ENCODE measurements around the gene MESD.

MESD gene

DNA sequence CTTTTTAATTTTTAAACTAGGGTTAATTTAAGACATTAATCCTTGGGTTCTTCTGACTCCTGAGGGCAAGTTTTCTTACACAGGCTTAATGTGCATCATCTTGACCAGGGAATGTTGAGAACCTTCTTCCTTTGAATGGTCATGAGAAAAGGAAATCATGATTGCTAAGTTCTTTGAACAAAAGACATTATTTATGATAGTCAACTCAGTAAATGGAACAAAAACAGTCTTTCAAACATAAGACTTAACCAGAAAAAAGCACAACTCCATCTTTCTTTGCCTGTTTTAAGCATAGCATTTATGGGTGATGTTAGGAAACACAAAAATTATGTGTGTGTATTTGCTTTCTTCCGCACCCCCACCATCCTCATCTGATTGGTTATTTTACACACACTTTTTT is 16.5 kb upstream of the MESD start:
- Mint-ChIP-seq H3K4me3 (no peak overlapping the region), H3K4me1 (ENCODE audit: low read depth) (peaks cover 42% of the 10 kb centered on the region), H3K9me3 (no peaks in the 10 kb centered on the region), H3K36me3 (ENCODE audit: low read depth) (peaks cover 29% of the 10 kb centered on the region), H3K27ac (no peak overlapping the region), H3K27me3 (ENCODE audit: low read depth) (no peaks in the 10 kb centered on the region)

DNA sequence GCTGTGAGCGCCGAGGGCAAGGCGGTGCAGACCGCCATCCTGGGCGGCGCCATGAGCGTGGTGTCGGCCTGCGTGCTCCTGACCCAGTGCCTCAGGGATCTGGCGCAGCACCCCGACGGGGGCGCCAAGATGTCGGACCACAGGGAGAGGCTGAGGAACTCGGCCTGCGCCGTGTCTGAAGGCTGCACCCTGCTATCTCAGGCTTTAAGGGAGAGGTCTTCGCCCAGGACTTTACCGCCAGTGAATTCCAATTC is 13.4 kb upstream of the MESD start:
- Mint-ChIP-seq H3K36me3 (ENCODE audit: low read depth) (peaks cover 20% of the 10 kb centered on the region), H3K27me3 (ENCODE audit: low read depth) (no peaks in the 10 kb centered on the region), H3K4me1 (ENCODE audit: low read depth) (peaks cover 47% of the 10 kb centered on the region), H3K9me3 (no peaks in the 10 kb centered on the region), H3K27ac (no peak overlapping the region), H3K4me3 (no peak overlapping the region)

DNA sequence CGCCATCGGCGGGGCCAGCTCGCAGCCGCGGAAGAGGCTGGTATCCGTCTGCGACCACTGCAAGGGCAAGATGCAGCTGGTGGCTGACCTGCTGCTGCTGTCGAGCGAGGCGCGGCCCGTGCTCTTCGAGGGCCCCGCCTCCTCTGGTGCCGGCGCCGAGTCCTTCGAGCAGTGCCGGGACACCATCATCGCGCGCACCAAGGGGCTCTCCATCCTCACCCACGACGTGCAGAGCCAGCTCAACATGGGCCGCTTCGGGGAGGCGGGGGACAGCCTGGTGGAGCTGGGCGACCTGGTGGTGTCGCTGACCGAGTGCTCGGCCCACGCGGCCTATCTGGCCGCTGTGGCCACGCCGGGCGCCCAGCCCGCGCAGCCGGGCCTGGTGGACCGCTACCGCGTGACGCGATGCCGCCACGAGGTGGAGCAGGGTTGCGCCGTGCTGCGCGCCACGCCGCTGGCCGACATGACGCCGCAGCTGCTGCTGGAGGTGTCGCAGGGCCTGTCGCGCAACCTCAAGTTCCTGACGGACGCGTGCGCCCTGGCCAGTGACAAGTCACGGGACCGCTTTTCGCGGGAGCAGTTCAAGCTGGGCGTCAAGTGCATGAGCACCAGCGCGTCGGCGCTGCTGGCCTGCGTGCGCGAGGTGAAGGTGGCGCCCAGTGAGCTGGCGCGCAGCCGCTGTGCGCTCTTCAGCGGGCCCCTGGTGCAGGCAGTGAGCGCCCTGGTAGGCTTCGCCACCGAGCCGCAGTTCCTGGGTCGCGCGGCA is 12.9 kb upstream of the MESD start:
- Mint-ChIP-seq H3K4me1 (ENCODE audit: low read depth) (peaks cover 51% of the 10 kb centered on the region), H3K27ac (no peak overlapping the region), H3K9me3 (no peaks in the 10 kb centered on the region), H3K27me3 (ENCODE audit: low read depth) (no peaks in the 10 kb centered on the region), H3K4me3 (peak overlapping the region; percentile 50), H3K36me3 (ENCODE audit: low read depth) (peaks cover 21% of the 10 kb centered on the region)

DNA sequence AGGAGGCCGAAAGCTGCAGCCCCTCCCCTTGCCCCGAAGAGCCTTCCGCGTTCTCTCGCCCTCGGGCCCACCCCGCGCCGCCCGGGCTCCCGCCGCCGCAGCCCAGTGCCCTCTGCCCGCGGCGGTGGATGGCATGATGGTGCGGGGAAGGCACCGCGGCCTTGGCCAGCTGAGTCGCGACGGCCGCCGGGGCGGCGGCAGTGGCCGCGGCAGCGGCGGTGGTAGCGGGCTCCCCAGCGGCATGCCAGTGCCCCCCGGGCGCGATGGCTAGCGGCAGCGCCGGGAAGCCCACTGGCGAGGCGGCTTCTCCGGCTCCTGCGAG is 12.4 kb upstream of the MESD start:
- Mint-ChIP-seq H3K9me3 (no peaks in the 10 kb centered on the region), H3K4me1 (ENCODE audit: low read depth) (peaks cover 51% of the 10 kb centered on the region), H3K4me3 (peak overlapping the region; percentile 79), H3K27me3 (ENCODE audit: low read depth) (no peaks in the 10 kb centered on the region), H3K36me3 (ENCODE audit: low read depth) (peaks cover 24% of the 10 kb centered on the region), H3K27ac (peak overlapping the region; percentile 59)

DNA sequence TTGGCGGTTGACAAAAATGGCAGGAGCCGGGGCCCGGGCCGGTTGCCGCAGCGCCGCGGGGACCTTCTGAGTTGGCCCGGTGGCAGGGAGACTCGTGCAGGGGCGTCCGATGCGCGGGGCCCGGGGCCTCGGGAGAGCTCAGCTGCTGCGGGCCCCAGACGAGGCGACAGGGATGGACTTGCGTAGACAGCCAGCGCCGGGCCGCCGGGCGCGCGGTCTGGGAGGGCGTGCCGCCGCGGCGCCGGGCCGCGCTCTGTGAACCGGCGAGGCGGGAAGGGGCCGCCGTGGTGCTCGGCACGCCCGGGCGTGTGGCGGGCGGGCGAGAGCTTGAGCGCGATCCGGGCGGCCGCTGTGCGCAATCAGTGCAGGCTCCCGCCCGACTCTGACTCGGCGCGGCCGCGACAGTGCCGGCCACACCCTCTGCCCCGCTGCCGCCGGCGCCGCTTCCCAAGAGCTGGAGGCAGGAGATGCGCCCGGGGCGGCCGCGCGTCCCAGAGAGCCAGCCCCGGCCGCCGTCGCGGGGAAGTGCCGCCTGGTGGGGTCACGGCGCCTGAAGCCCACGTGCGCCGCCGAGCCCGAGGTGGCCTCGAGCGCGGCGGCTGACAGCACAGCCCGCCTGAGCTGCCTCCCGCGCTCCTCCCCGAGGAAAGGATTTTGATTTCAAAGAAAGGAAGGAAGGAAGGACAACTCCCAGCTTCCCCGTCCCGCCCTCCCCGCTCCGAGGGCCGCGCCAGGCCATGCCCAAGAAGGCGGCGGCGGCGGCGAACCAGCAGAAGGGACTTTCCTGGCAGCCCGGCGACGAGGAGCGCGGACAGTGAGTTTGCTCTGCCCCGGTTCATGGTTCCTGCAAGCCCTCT is 11.8 kb upstream of the MESD start:
- Mint-ChIP-seq H3K9me3 (no peaks in the 10 kb centered on the region), H3K27ac (peak overlapping the region; percentile 71), H3K27me3 (ENCODE audit: low read depth) (no peaks in the 10 kb centered on the region), H3K4me3 (peak overlapping the region; percentile 90), H3K4me1 (ENCODE audit: low read depth) (peaks cover 51% of the 10 kb centered on the region), H3K36me3 (ENCODE audit: low read depth) (peaks cover 24% of the 10 kb centered on the region)

DNA sequence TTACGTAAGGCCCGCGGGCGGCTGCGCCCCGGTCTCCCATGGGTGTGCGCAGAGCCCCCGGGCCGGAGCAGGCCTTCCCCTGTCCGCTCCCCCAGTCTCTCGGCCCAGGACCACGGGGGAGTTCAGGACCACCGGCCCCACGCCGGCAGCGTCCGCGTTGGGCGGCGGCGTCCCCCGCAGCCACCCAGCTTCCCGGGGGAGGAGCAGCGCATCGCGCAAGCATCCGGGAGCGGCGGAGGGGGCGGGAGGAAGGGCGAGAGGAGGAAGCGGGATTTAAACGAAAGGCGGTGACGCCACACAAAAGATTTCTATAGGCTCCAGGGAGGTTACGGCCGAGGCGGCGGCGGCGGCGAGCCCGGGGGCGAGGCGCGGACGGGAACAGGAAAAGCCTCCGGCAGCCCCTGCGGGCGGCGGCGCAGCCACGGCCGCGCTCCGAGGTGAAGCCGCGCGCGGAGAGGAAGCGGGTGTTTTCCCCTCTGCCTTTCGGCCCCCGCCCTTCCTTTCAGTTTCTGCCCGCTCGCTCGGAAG is 11.1 kb upstream of the MESD start, which contains the start of gene TLNRD1:
TSS of gene TLNRD1 (plus strand) at position 300 of the 528 bp plus-strand sequence. CDS start 1,349 bp downstream, outside the sequence.
- Mint-ChIP-seq H3K27ac (peak within 1 kb of the TSS; percentile 90), H3K27me3 (ENCODE audit: low read depth) (no peaks in the 10 kb centered on the region), H3K4me3 (peak within 1 kb of the TSS; percentile 90), H3K4me1 (ENCODE audit: low read depth) (peaks cover 57% of the 10 kb centered on the region), H3K9me3 (no peaks in the 10 kb centered on the region), H3K36me3 (ENCODE audit: low read depth) (peaks cover 28% of the 10 kb centered on the region)

DNA sequence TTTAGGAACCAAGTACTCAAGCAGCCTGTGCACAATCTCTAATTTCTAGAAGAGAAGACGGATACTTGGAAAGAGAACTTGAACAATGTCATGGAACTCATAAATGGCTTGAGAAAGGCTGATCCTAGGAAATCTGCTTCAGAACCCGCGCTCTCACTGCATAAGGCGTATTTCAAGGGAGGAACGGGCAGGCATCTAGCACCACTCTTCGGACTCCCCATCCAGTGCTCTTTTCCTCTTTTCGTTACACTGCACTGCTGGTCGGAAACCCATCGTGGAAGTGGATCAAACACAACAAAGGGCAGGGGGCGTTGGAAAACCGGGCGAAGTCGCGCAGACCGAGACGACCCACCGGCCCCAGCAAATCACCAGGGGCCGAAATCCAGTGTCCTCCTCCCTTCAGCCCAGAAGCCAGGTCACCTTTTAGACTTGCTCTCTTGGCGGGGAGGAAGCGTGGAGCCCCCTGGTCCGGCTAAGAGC is 10.6 kb upstream of the MESD start:
- Mint-ChIP-seq H3K27ac (peak overlapping the region; percentile 90), H3K36me3 (ENCODE audit: low read depth) (peaks cover 24% of the 10 kb centered on the region), H3K27me3 (ENCODE audit: low read depth) (no peaks in the 10 kb centered on the region), H3K9me3 (no peaks in the 10 kb centered on the region), H3K4me3 (peak overlapping the region; percentile 90), H3K4me1 (ENCODE audit: low read depth) (peaks cover 57% of the 10 kb centered on the region)

DNA sequence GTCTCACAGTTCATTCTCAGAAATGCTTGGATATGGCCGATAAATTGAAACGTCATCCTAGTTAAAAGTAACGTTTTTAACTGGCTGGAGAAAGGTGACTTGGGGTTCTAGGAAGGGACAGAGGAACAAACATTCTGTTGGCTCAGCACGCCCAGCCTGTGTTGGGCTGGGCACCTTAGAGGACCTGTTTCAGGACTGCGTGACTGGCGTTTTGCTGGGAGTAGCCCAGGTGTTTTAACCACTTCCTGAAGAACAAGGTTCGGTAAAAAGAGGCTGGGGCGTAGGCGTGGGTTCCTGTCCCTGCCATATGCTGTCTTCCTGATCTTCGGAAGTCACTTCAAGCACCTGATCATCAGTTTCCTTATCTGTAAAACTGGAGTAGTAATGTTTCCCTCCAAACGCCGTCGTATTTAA is 10.0 kb upstream of the MESD start:
- H3K27ac Mint-ChIP-seq, result peak overlapping the region; percentile 90
- H3K4me1 Mint-ChIP-seq (ENCODE audit: low read depth), result peaks cover 53% of the 10 kb centered on the region
- H3K27me3 Mint-ChIP-seq (ENCODE audit: low read depth), result no peaks in the 10 kb centered on the region
- peak overlapping the region; percentile 90 for H3K4me3 Mint-ChIP-seq
- peaks cover 20% of the 10 kb centered on the region for H3K36me3 Mint-ChIP-seq (ENCODE audit: low read depth)
- no peaks in the 10 kb centered on the region for H3K9me3 Mint-ChIP-seq

DNA sequence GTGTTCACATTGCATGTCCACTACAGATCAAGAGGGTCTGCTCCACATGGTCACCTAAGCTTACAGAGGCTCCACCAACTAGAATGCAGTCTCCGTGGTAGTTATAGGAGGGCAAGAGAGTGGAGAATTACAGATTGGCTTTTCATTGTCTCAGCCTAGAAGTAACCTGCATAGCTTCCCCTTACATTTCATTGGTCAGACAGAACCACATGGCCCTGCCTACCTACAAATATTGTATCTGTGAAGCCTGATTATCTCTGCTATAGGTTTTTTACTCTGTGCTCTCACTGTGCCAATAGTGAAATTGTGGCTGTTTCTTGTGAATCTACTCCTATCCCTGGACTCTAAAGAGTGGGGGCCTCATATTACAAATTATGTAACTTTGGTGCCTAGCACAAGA is 8.6 kb upstream of the MESD start:
- no peak overlapping the region for H3K4me3 Mint-ChIP-seq
- H3K27ac Mint-ChIP-seq, result peak overlapping the region; percentile 69
- peaks cover 9% of the 10 kb centered on the region for H3K36me3 Mint-ChIP-seq (ENCODE audit: low read depth)
- H3K9me3 Mint-ChIP-seq, result no peaks in the 10 kb centered on the region
- H3K27me3 Mint-ChIP-seq (ENCODE audit: low read depth), result no peaks in the 10 kb centered on the region
- H3K4me1 Mint-ChIP-seq (ENCODE audit: low read depth), result peaks cover 40% of the 10 kb centered on the region

DNA sequence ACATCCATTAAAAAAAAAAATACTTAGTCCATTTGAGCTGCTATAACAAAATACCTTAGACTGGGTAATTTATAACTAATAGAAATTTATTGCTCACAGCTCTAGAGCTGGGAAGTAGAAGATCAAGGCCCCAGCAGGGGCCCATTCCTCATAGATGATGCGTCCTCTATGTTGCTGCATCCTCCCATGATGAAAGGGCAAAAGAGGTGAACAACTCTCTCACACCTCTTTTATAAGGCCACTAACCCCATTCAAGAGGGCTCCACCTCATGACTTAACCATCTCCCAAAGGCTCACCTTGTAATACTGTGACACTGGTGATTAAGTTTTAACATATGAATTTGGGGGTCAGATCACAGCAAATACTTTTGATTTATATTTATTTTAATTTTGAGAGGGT is 8.1 kb upstream of the MESD start:
- no peaks in the 10 kb centered on the region for H3K9me3 Mint-ChIP-seq
- peaks cover 38% of the 10 kb centered on the region for H3K4me1 Mint-ChIP-seq (ENCODE audit: low read depth)
- no peaks in the 10 kb centered on the region for H3K27me3 Mint-ChIP-seq (ENCODE audit: low read depth)
- H3K4me3 Mint-ChIP-seq, result no peak overlapping the region
- H3K36me3 Mint-ChIP-seq (ENCODE audit: low read depth), result peaks cover 8% of the 10 kb centered on the region
- no peak overlapping the region for H3K27ac Mint-ChIP-seq

DNA sequence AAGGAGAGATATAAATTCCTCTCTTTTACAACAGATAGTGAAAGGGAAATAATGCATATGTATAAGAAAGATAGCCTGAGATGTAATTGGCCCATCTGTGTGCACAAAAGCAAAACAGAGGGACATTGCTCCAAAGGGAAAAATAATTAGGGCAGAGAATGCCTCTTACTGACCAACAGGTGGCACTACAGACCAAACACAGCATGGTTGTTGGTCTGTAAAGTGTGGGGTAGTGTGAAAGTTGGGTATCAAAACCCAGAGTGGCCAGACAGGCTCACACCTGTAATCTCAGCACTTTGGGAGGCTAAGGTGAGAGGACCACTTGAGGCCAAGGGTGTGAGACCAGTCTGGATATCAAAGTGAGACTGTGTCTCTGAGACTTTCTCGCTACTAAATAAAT is 6.6 kb upstream of the MESD start:
- Mint-ChIP-seq H3K4me1 (ENCODE audit: low read depth) (peaks cover 52% of the 10 kb centered on the region), H3K4me3 (no peak overlapping the region)

DNA sequence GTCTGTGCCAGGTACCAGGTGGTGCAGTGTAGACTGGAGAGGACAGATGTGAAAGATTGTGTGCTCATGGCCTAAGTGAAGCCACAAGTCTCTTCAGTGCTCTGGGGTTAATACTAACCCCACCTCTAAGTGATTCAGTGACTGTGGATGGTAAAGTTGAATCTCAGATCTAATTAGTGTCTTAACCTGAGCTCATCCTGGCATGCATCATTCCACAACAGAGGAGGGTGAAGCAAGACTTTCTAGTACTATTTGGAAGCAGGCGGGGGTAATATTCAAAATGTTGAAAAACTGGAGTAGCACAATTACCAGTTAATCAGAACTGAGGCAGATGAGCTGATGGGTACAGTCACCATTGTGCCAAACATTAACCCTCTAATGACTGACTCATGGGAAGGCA is 2.8 kb upstream of the MESD start:
- Mint-ChIP-seq H3K27ac (no peak overlapping the region), H3K9me3 (no peaks in the 10 kb centered on the region), H3K36me3 (ENCODE audit: low read depth) (peaks cover 16% of the 10 kb centered on the region), H3K4me1 (ENCODE audit: low read depth) (peaks cover 50% of the 10 kb centered on the region), H3K4me3 (no peak overlapping the region), H3K27me3 (ENCODE audit: low read depth) (no peaks in the 10 kb centered on the region)

More for the DNA sequence above, 6.6 kb upstream of the MESD start:
- no peaks in the 10 kb centered on the region for H3K9me3 Mint-ChIP-seq
- peaks cover 8% of the 10 kb centered on the region for H3K36me3 Mint-ChIP-seq (ENCODE audit: low read depth)
- no peaks in the 10 kb centered on the region for H3K27me3 Mint-ChIP-seq (ENCODE audit: low read depth)
- H3K27ac Mint-ChIP-seq, result peak overlapping the region; percentile 53

DNA sequence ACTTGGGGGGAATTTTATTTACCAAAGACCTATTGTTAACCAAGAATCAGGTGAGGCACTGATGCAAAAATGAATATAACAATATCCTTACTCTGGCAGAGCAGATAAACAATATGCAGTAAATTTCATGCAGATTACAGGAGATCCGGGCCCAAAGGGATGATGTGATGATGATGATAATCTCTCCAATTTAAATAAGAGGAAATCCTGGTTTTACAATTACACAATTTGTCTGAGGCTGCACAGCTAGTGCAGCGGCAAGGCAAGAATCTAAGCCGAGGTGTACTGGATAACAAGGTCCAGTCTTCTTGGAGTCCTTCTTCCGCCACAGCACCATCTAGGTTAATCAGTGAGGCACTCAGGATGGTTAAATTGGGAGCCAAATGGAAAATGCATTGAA is 2.4 kb upstream of the MESD start:
- Mint-ChIP-seq H3K9me3 (no peaks in the 10 kb centered on the region), H3K36me3 (ENCODE audit: low read depth) (peaks cover 14% of the 10 kb centered on the region), H3K4me1 (ENCODE audit: low read depth) (peaks cover 50% of the 10 kb centered on the region), H3K27me3 (ENCODE audit: low read depth) (no peaks in the 10 kb centered on the region), H3K4me3 (no peak overlapping the region), H3K27ac (peak overlapping the region; percentile 3)

DNA sequence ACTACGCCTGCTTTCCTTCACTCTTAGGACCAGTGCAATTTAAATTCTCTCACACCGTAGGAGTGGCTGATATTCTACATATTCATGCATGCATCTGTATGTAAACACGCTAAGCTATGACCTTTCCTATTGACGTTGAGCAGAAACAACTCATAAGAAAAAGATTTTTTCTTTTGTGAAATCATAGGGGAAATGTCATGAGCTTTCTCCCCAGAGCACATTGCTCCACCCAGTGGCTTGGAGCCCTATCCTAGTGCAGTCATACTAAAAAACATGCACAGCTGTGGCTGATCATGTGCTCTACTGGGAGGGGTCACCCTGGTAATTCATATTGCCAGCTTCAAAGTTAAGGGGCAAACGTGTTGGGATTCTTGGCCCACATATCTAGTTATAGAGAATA is 1.8 kb upstream of the MESD start:
- H3K4me3 Mint-ChIP-seq, result no peak overlapping the region
- no peaks in the 10 kb centered on the region for H3K27me3 Mint-ChIP-seq (ENCODE audit: low read depth)
- no peaks in the 10 kb centered on the region for H3K9me3 Mint-ChIP-seq
- H3K4me1 Mint-ChIP-seq (ENCODE audit: low read depth), result peaks cover 55% of the 10 kb centered on the region
- peak overlapping the region; percentile 55 for H3K27ac Mint-ChIP-seq
- peaks cover 14% of the 10 kb centered on the region for H3K36me3 Mint-ChIP-seq (ENCODE audit: low read depth)

DNA sequence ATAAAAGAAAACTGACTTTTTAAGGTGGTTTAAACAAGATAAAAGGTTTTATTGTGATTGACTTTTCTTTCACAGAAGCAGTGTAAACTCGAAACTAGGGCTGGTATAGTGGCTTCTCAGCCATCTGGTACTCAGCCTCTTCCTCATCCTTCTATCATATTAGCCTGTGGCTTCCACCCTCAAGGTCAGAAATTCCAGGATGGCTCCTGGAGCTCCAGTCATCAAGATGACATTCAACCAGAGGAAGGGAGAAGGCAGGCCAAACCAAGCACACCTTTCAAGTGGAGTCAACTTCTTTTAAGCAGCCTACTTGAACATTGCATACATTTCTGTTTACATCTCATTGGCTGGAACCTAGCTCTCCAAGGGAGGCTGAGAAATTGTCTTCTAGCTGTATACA is 1.3 kb upstream of the MESD start:
- peaks cover 12% of the 10 kb centered on the region for H3K36me3 Mint-ChIP-seq (ENCODE audit: low read depth)
- peaks cover 54% of the 10 kb centered on the region for H3K4me1 Mint-ChIP-seq (ENCODE audit: low read depth)
- peak overlapping the region; percentile 55 for H3K27ac Mint-ChIP-seq
- H3K9me3 Mint-ChIP-seq, result no peaks in the 10 kb centered on the region
- H3K27me3 Mint-ChIP-seq (ENCODE audit: low read depth), result no peaks in the 10 kb centered on the region
- H3K4me3 Mint-ChIP-seq, result no peak overlapping the region

All from T-helper 1 cell treated with Interleukin-12 subunit alpha and Interleukin-12 subunit beta and Interleukin-4 antibody, amounts not matched to agents 30 μg/mL and 1 μg/mL, for 36 hours (primary cell).